DOHH2 (cell line): ENCODE measurements around the gene SULF2.

Experiments used
- EZH2phosphoT487 ChIP-seq: fragments of 200-600 bp; sonication (generic); IDR thresholded peaks from 2 replicates; pipeline ENCODE4 v1.6.1; 2017; ENCODE audit warnings: borderline replicate concordance, mild to moderate bottlenecking, antibody characterized with exemption, low read length, moderate library complexity, mixed read lengths
- TF ChIP-seq, protein P1 (sequence below): fragments of 200-600 bp; sonication (generic); IDR thresholded peaks from one replicate; pipeline ENCODE4 v1.5.1; 2014; ENCODE audit warnings: antibody characterized with exemption, mild to moderate bottlenecking, low read depth, low read length; ENCODE audit not compliant: poor library complexity, severe bottlenecking

DNA sequence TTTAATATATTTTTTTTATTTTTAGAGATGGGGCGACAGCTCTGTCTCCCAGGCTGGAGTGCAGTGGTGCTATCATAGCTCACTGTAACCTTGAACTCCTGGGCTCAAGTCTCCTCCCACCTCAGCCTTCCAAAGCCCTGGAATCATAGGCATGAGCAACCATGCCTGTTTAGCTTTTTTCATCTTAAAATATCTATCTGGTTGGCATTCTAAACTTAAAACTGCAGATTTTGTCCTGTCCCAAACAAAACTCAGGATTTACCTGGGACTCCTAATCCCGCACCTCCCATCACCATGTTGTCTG is 124.7 kb downstream of the SULF2 start:
- TF ChIP-seq, protein P1, sequence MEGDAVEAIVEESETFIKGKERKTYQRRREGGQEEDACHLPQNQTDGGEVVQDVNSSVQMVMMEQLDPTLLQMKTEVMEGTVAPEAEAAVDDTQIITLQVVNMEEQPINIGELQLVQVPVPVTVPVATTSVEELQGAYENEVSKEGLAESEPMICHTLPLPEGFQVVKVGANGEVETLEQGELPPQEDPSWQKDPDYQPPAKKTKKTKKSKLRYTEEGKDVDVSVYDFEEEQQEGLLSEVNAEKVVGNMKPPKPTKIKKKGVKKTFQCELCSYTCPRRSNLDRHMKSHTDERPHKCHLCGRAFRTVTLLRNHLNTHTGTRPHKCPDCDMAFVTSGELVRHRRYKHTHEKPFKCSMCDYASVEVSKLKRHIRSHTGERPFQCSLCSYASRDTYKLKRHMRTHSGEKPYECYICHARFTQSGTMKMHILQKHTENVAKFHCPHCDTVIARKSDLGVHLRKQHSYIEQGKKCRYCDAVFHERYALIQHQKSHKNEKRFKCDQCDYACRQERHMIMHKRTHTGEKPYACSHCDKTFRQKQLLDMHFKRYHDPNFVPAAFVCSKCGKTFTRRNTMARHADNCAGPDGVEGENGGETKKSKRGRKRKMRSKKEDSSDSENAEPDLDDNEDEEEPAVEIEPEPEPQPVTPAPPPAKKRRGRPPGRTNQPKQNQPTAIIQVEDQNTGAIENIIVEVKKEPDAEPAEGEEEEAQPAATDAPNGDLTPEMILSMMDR = no peak
- no peak for TF ChIP-seq EZH2phosphoT487
